Measurements from ENCODE around the gene NPAS2.

Gene NPAS2

GRCh38 chr2:100938031-100939026 is 118.4 kb downstream of the NPAS2 start:
- DNase-seq: no peak

- DNase-seq: no peak
Measured at GRCh38 chr2:100939445-100939844, 119.5 kb downstream of the NPAS2 start.

GRCh38 chr2:100940240-100940639 is 120.3 kb downstream of the NPAS2 start:
- DNase-seq: no peak

- DNase-seq: no peak
Measured at GRCh38 chr2:100940766-100941645, 121.1 kb downstream of the NPAS2 start.

GRCh38 chr2:100941646-100942240 is 121.8 kb downstream of the NPAS2 start:
- DNase-seq: no peak

- no peak for DNase-seq
Measured at GRCh38 chr2:100944617-100945432, 124.9 kb downstream of the NPAS2 start.

GRCh38 chr2:100945433-100945740 is 125.4 kb downstream of the NPAS2 start:
- DNase-seq: no peak

- no peak for DNase-seq
Measured at GRCh38 chr2:100945930-100946607, 126.1 kb downstream of the NPAS2 start.

- no peak for DNase-seq
Measured at GRCh38 chr2:100948942-100949811, 129.2 kb downstream of the NPAS2 start.

- DNase-seq: no peak
Measured at GRCh38 chr2:100952512-100952911, 132.6 kb downstream of the NPAS2 start.

GRCh38 chr2:100953406-100954043 is 133.6 kb downstream of the NPAS2 start:
- DNase-seq: no peak

GRCh38 chr2:100954044-100954420 is 134.1 kb downstream of the NPAS2 start:
- no peak for DNase-seq

- DNase-seq: no peak
Measured at GRCh38 chr2:100955226-100955625, 135.3 kb downstream of the NPAS2 start.

GRCh38 chr2:100956081-100956480 is 136.1 kb downstream of the NPAS2 start:
- no peak for DNase-seq

- peak in 8 of 58 donors; percentile 11 to 57 (median 23) for DNase-seq
Measured at GRCh38 chr2:100957996-100958653, 138.2 kb downstream of the NPAS2 start.

GRCh38 chr2:100959225-100959880 is 139.4 kb downstream of the NPAS2 start:
- DNase-seq: no peak

GRCh38 chr2:100960688-100961087 is 140.7 kb downstream of the NPAS2 start:
- no peak for DNase-seq

Measured in anterior cingulate cortex (tissue), 58 donors.